Muscle layer of colon (tissue), 2 donors: ENCODE results near the gene STIM1.
A peak's percentile ranks its signal among the peaks of the same experiment; 100 is the strongest.

Source experiments
- H3K27ac ChIP-seq: one replicate; pipeline ENCODE4 v1.7.0; 2013; ENCODE audit warnings: low read depth, mild to moderate bottlenecking, low read length, moderate library complexity
- H3K27me3 ChIP-seq, 2 donors: one replicate each; pipeline ENCODE4 v1.7.0; 2013; ENCODE audit warnings: low read length in 2 of 2, mild to moderate bottlenecking in 2 of 2; ENCODE audit not compliant: insufficient read depth in 2 of 2, control insufficient read depth in 1 of 2
- H3K36me3 ChIP-seq: one replicate; pipeline ENCODE4 v1.7.0; 2013; ENCODE audit warnings: mild to moderate bottlenecking, low read length; ENCODE audit not compliant: insufficient read depth
- H3K4me1 ChIP-seq: one replicate; pipeline ENCODE4 v1.7.0; 2013; ENCODE audit warnings: mild to moderate bottlenecking, low read length; ENCODE audit not compliant: insufficient read depth
- H3K4me3 ChIP-seq, 2 donors: one replicate each; pipeline ENCODE4 v1.7.0; 2013; ENCODE audit warnings: low read length in 2 of 2, low read depth in 1 of 2, mild to moderate bottlenecking in 1 of 2, moderate library complexity in 1 of 2
- H3K9ac ChIP-seq: one replicate; pipeline ENCODE4 v1.7.0; 2013; ENCODE audit warnings: low read length
- H3K9me3 ChIP-seq: one replicate; pipeline ENCODE4 v1.7.0; 2013; ENCODE audit warnings: mild to moderate bottlenecking, low read length
- donor health status: abdominal sarcoma.
- donor health status: Adenocarcinoma of cecum.

STIM1 gene

DNA sequence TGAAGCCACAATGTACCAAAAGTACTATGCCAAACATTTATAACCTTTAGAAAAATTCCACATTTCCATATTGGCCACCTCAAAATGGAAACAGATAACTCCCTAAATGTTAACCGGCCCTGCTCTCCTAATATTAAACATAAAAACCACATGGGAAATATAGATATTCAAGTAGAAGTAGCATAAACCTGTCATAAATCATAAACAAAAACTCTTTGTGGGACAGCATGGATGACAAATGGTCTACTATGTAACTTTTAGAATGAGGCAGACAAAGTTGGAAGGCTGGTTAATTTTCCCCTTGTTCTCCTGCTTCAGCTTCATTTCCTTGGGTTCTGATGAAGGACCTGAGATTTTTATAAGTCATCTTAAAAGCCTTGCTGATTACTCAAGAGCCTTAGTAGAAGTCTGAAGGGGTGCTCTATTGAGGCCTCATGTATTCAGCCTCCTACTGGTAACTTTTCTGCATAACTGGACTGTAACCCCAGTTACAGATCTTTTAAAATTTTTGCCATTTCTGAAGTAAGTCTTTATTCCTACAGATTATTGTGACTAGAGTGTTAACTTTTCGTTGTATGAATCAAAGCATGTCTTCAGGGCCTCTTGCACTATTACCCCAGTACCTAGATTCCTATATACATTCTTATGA is 116.4 kb downstream of the STIM1 start:
- no peaks in the 10 kb centered on the region for H3K27me3 ChIP-seq
- H3K9ac ChIP-seq, result no peak overlapping the region
- H3K36me3 ChIP-seq, result peaks cover 4% of the 10 kb centered on the region
- no peaks in the 10 kb centered on the region for H3K9me3 ChIP-seq
- no peak overlapping the region for H3K4me3 ChIP-seq
- H3K4me1 ChIP-seq, result no peaks in the 10 kb centered on the region
- no peak overlapping the region for H3K27ac ChIP-seq

DNA sequence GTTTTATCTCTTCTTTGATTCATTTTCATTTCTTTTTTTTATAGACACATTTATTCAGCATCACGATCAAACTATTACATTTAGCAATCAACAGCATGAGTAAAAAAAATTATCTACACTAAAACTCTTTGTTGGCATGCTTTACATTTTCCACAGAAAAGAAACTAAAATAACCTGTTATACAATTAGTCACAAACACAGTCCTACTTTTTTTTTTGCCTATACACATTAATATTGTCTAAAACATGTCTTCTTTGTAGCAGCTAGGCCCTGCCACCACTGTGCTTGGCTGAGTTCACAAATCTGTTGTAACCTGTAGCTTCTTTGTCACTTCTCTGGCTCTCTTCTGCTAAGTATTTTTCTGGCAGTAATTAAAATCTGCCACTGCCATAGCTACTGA is 117.0 kb downstream of the STIM1 start:
- Histone ChIP-seq H3K4me3 (no peak overlapping the region), H3K4me1 (no peaks in the 10 kb centered on the region), H3K36me3 (peaks cover 4% of the 10 kb centered on the region), H3K9me3 (no peaks in the 10 kb centered on the region), H3K27me3 (no peaks in the 10 kb centered on the region), H3K27ac (no peak overlapping the region), H3K9ac (no peak overlapping the region)

DNA sequence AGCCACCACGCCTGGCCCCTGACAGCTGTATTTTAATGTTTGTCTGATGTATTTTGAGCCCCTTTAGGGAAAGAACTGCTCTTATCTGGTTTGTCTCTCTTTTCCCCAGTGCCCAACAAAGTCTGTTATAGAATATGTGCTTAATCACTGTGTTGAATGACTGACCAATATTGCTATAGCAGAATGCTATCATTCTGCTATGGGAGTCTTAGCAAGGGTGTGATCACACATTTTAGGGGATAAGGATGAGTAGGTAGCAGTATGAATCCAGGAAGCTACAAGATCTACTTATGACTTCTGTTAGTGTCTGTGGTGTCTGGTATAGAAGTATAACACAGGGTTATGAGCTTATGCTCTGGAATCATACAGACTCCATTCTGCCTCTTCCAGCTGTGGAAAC is 121.6 kb downstream of the STIM1 start:
- no peak overlapping the region for H3K27ac ChIP-seq
- H3K4me3 ChIP-seq, result no peak overlapping the region
- no peaks in the 10 kb centered on the region for H3K27me3 ChIP-seq
- H3K9ac ChIP-seq, result no peak overlapping the region
- no peaks in the 10 kb centered on the region for H3K9me3 ChIP-seq
- H3K4me1 ChIP-seq, result no peaks in the 10 kb centered on the region
- no peaks in the 10 kb centered on the region for H3K36me3 ChIP-seq

DNA sequence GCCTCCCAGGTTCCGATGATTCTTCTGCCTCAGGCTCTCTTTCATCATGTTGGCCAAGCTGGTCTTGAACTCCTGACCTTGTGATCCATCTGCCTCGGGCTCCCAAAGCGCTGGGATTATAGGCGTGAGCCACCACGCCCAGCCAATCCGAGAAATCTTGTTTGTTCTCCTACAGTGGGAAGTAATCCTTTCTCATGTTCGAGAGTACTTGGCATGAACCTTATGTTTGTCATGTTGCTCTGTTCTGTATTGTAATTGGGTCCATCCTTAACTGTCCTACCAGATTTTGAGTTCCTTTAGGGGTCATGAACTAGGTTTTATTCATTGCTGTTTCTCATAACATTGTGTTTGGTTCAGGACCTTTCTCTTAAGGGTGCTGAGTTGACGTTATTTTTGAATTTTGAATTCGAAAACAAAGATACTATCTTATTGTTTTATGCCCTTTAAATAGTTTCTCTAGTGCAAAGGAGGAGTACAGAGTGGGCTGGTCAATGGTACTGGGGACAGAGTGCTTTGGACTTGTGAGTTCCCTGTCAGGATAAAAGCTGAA is 125.7 kb downstream of the STIM1 start:
- Histone ChIP-seq H3K9ac (no peak overlapping the region), H3K4me1 (peaks cover 16% of the 10 kb centered on the region), H3K27ac (no peak overlapping the region), H3K9me3 (no peaks in the 10 kb centered on the region), H3K27me3 (no peaks in the 10 kb centered on the region), H3K36me3 (no peaks in the 10 kb centered on the region), H3K4me3 (no peak overlapping the region)

DNA sequence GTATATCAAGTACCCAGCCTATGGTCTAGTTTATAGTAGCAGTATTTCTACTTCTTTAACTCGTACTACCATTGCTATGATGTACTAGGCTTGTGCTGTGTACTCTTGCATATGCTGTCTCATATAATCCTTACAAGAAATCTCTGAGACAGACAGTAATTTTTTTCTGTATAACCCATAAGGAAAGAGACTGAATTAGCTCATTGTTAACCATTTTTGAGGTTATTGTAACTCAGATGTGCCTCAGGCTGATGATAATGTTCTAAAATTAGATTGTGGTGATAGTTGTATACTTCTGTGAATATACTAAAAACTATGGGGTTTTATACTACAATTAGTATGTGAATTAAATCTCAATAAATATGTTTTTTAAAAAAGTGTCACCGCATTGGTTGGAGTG is 127.0 kb downstream of the STIM1 start:
- Histone ChIP-seq H3K4me3 (no peak overlapping the region), H3K9me3 (no peaks in the 10 kb centered on the region), H3K4me1 (peaks cover 20% of the 10 kb centered on the region), H3K27ac (no peak overlapping the region), H3K9ac (no peak overlapping the region), H3K36me3 (no peaks in the 10 kb centered on the region), H3K27me3 (no peaks in the 10 kb centered on the region)

DNA sequence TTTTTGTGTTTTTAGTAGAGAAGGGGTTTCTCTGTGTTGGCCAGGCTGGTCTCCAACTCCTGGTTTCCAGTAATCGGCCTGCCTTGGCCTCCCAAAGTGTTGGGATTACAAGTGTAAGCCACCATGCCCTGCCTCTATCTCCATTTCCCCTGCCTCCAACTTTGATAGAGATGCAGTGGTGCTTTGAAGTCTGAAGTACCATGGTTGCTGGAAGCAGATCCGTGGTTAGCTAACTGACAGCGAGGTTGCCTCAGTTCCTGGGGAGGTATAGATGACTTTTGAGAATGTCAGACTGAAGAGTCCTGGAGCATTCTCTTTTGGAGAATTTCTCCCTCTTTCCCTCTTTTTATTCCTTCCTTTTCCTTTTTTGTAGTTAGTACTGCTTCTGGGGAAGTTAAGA is 127.6 kb downstream of the STIM1 start:
- Histone ChIP-seq H3K9me3 (no peaks in the 10 kb centered on the region), H3K4me1 (peaks cover 25% of the 10 kb centered on the region), H3K36me3 (no peaks in the 10 kb centered on the region), H3K4me3 (no peak overlapping the region), H3K27ac (no peak overlapping the region), H3K9ac (no peak overlapping the region), H3K27me3 (no peaks in the 10 kb centered on the region)

DNA sequence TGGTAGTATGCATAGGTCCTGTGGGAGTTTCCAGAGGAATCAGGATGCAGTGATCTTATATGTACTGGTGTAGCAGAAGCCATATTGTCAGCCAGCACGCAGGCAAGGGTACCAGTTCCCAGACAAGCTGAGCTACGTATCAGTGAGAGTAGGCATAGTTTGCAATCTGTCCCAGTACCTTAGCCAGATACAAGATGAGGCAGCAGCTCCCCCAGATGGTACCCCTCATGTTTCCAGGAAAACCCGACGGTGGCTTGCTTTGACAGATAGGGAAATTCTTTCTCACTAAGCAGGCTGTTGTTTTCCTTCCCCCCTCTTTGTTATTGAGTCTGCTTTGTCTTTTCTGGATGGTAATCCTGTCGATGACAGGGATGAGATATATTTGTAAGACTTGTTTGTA is 129.4 kb downstream of the STIM1 start:
- no peaks in the 10 kb centered on the region for H3K36me3 ChIP-seq
- H3K9ac ChIP-seq, result no peak overlapping the region
- H3K27me3 ChIP-seq, result no peaks in the 10 kb centered on the region
- no peak overlapping the region for H3K27ac ChIP-seq
- H3K4me3 ChIP-seq, result no peak overlapping the region
- H3K4me1 ChIP-seq, result peaks cover 35% of the 10 kb centered on the region
- no peaks in the 10 kb centered on the region for H3K9me3 ChIP-seq

DNA sequence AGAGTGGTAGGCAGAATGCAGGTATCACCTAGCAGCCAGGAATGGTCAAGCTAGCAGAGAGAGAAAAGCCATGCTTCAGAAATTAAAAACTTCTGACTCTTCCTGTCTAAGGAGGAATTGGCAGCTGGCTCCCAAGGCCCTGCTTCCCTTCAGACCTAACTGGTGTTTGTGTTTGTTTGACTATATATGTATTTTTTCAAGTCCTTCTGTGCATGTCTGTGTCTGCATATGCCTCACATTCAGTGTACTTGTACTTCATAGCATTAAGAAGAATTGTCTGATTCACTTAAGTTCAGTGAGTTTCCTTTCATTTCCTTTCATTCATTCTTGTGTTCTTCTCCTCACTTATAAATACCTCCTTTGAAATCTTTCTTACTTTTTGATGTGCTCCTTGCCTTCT is 130.2 kb downstream of the STIM1 start:
- H3K9ac ChIP-seq, result no peak overlapping the region
- no peaks in the 10 kb centered on the region for H3K9me3 ChIP-seq
- H3K4me1 ChIP-seq, result peaks cover 35% of the 10 kb centered on the region
- H3K4me3 ChIP-seq, result no peak overlapping the region
- H3K36me3 ChIP-seq, result no peaks in the 10 kb centered on the region
- no peak overlapping the region for H3K27ac ChIP-seq
- H3K27me3 ChIP-seq, result no peaks in the 10 kb centered on the region

DNA sequence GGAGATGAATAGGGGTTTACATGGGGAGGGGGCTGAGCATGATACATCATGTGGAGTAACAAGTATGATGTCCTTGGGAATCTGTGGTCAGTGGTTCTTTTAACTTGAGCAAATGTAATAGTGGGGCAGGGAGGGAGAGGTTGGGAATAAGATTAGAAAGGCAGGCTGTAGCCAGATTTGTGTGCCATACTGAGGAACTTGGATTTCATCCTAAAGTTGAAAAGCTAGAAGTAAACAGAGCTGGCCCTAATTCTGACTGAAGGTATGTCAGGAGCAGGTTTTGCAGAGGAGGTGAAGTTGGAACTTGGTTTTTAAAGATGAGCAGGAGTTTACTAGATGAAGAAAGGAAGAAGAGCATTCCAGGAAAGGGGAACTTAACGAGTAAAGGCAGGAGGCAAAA is 130.8 kb downstream of the STIM1 start:
- H3K27ac ChIP-seq, result no peak overlapping the region
- no peaks in the 10 kb centered on the region for H3K9me3 ChIP-seq
- no peak overlapping the region for H3K4me3 ChIP-seq
- no peaks in the 10 kb centered on the region for H3K36me3 ChIP-seq
- H3K27me3 ChIP-seq, result no peaks in the 10 kb centered on the region
- peaks cover 39% of the 10 kb centered on the region for H3K4me1 ChIP-seq
- no peak overlapping the region for H3K9ac ChIP-seq

DNA sequence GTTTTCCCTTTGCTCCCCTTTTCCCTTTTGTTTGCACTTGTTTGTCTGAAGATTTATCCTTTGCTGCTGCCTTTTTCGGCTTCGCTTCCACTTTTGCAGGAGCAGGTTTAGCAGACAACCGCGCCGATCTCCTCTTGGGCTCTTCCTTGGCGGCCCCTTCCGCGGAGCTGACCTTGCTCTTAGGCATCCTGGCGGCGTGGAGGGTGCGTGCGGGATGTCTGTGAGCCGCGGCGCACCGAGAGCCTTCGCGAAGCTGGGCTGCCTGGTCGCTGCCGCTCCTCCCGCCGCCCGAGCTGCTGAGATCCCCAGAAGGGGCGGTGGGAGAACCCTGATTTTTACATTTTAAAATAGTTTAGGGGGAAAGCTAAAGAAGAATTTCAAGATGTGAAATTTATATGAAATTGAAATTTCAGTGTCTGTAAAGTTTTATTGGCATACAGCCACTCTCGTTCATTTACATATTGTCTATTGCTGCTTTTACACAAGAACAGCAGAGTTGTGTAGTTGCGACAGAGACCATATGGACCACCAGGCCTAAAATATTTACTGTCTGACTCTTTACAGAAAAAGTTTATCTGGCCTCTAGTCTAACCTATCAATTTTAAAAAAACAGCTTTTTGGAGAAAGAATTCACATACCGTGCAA is 133.9 kb downstream of the STIM1 start:
- H3K36me3 ChIP-seq, result no peaks in the 10 kb centered on the region
- H3K9me3 ChIP-seq, result no peaks in the 10 kb centered on the region
- no peak overlapping the region for H3K27ac ChIP-seq
- H3K4me3 ChIP-seq, result peak overlapping the region in 1 of 2 donors; percentile 26
- peaks cover 36% of the 10 kb centered on the region for H3K4me1 ChIP-seq
- no peak overlapping the region for H3K9ac ChIP-seq
- no peaks in the 10 kb centered on the region for H3K27me3 ChIP-seq

DNA sequence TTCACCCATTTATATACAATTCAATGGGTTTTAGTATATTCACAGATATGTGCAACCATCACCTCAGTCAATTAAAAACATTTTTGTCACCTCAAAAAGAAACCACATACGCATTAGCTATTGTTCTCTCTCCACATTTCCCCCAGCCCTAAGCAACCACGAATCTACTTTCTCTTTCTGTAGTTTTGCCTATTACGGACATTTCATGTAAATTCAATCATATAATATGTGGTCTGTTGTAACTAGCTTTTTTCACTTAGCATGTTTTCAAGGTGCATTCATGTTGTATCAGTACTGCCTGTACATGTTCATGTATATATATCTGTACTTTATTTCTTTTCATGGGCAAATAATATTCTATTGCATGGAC is 134.4 kb downstream of the STIM1 start:
- Histone ChIP-seq H3K4me1 (peaks cover 31% of the 10 kb centered on the region), H3K36me3 (no peaks in the 10 kb centered on the region), H3K27ac (no peak overlapping the region), H3K4me3 (no peak overlapping the region), H3K27me3 (no peaks in the 10 kb centered on the region), H3K9ac (no peak overlapping the region), H3K9me3 (no peaks in the 10 kb centered on the region)

DNA sequence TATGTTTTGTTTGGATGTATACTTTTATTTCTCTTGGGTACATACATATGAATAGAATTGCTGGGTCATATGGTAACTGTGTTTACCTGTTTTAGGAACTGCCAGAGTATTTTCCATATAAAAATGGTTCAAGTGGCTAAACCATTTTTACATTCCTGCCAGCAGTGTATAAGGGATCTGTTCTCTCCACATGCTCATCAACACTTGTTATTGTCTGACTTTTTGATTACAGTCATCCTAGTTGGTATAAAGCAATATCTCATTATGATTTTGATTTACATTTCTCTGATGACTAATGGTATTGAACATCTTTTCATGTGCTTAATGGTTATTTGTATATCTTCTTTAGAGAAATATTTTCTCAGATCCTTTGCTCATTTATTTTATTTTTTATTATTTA is 134.9 kb downstream of the STIM1 start:
- no peak overlapping the region for H3K4me3 ChIP-seq
- H3K27me3 ChIP-seq, result no peaks in the 10 kb centered on the region
- no peaks in the 10 kb centered on the region for H3K36me3 ChIP-seq
- no peak overlapping the region for H3K9ac ChIP-seq
- peaks cover 26% of the 10 kb centered on the region for H3K4me1 ChIP-seq
- H3K9me3 ChIP-seq, result no peaks in the 10 kb centered on the region
- H3K27ac ChIP-seq, result no peak overlapping the region
